HT1080 (cell line): ENCODE measurements around the gene PRKCE. TPM values are rescaled to one million over a fixed set of nuclear protein-coding genes. Genes with fewer than 3 reads are reported as not detected.

Experiments used
- DNase-seq: peaks from one replicate; pipeline ENCODE4 v3.0.0-alpha.2; 2015; ENCODE audit warnings: low read depth
- total RNA-seq: library from RNA; depleted of rRNA; stranded (reverse); fragments of >200 nt; shearing (Covaris generic); gene quantifications from 2 replicates; pipeline ENCODE4 v1.2.3, GENCODE V29; 2014

Gene PRKCE
- total RNA-seq, 1 experiment from 2014 or later = 31.7 TPM

GRCh38 chr2:46134531-46135227, 483.2 kb downstream of the PRKCE start:
- no peak for DNase-seq

DNA sequence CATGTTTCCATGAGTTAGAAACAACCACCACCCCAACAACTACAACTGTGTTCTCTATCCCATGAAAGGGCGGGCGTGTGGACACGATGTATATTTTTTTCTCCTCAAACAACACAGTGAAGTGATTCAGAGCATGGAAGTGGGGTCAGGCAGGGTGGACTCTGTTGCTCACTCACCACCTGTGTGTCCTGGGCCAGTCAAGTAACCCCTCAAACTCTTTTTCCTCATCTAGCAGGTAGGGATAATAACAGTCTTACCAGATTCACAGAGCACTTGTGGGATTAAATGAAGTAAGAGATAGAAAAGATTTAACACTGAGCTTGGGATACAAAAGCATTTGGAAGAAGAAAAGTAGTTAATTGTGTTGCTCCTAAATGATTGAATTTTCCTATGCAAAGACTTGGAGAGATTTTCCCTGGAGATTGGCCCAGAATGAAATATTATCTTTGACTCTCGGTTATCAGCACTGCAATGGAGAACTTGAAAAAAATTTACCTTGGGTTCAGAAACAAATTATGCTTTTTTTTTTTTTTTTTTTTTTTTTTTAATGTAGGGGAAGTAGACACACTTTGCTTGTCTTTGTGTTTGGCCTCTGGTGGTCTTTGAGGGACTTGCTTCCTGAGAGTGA, 483.9 kb downstream of the PRKCE start:
- no peak for DNase-seq

DNA sequence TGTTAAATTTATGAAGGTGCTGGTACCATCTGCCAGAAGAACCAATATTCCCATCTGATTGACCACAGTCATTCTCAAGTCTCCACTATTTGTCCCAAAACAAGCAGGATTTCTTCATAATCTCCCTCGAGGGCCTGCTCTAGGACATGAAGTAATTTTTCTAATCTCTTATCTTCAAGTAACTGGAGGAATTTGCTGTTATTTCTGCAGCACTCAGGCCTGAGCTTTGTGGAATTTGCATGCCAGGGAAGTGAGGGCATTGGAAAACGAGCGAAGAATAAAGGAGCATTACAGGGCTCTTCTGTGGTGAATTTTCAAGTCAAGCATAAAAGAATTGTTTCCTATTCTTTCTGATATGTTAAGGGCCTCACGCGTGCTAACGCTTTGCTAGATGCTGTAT, 484.5 kb downstream of the PRKCE start:
- DNase-seq = no peak

- DNase-seq = no peak
Observed at GRCh38 chr2:46136481-46136880, 485.0 kb downstream of the PRKCE start.

GRCh38 chr2:46136953-46137352, 485.5 kb downstream of the PRKCE start:
- DNase-seq = no peak

DNA sequence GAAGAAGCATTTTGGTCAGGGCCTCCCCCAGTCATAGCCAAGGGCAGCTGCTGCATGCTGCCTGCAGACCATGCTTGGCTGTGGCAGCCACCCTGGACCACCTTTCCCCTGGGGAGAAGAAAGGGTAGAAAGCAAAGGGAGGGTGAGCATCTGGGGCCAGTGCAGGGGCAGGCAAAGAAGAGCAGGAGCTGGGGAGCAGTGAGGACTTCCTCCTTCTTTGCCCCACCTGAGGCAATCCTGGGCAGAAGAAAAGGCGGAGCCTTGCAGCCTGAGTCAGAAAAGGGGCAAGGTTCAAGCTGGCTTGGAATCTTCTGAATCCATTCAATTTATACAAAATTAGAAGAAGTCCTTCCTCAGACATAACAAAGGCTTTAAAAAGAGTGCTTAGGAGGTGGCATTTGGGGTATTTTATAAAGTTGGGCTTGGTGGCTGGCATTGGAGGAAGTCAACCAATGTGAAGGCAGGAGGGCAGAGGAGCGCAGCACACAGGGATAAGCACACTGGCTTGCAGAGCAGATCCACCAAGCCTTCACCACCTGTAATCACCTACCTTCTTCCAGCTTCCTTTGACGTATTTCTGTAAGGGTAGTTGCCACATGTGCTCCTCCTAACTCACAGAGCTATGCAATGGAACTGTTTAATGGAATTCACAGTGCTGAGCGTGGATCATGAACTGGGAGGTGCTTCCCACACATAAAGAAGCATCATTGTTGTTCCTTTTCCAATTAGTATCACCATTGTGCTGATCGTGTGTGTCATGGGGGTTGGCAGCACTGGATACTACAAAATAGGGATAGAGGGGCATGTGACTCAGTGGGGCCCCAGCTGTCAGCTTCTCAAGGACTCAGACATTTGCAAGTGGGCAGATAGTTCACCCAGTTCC, 491.3 kb downstream of the PRKCE start:
- DNase-seq = no peak

DNA sequence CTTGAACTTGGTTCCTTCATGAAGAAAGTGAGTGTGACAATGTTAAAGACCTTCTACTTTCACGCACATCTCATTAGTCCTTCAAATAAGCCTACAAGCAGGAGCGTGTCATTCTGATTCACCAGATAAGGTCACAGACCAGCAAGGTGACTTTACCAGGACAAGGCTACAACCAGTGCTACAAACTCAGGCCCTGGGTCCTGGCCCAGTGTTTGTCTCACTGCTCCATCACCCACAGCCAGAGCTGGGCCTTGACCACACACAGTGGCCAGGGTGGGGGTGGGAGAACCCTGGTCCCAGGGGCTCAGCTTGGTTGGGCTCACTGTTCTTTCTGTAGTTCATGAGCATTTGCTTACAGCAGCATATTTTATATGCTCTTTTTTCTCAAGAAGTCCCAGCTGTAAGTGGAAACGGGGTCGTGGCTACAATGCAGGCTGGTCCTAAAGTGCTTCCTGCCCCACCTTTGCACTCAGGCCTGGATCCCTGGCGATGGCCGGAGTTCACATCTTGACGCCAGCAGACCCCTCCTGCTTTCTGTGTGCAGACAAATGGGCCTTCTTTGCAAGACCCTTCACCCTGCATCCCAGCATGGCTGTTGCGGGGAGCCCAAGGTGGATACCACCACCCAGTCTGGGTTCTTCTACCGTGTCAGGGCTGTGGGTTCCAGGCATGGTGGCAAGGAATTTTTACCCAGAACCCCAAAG, 492.1 kb downstream of the PRKCE start:
- no peak for DNase-seq

- DNase-seq = no peak
Observed at GRCh38 chr2:46144133-46144800, 492.8 kb downstream of the PRKCE start.

DNA sequence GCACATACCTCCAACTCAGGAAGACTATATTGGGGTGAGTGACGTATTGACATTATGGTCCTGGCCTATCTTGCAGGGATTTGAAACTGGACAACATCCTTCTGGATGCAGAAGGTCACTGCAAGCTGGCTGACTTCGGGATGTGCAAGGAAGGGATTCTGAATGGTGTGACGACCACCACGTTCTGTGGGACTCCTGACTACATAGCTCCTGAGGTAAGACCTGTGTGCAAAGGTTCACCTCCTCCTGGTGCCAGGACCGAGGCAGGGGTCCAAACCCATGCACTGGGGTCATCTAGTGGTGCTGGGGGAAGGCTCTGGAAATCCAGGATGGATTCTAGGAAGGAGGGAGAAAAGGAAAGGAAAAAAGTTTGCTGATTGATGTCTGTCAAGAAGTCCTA, 493.5 kb downstream of the PRKCE start:
- no peak for DNase-seq

DNA sequence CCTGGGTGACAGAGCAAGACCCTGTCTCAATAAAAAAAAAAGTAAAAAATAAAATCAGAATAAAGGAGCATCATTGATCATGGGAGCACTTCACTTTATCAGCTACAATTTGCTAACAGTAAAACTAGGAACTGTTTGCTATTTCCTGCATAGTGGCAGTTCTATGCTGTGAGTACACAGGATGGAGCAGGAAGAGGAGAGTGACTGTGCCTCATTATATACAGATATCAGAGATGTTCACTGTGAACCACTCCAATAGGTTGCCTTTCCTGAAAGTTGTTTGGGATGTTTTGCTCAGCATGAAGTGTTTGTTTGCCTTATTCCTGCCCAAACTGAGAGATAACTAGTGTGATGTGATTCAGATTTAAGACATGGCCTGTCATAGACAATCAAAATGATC, 494.4 kb downstream of the PRKCE start:
- DNase-seq = no peak

DNA sequence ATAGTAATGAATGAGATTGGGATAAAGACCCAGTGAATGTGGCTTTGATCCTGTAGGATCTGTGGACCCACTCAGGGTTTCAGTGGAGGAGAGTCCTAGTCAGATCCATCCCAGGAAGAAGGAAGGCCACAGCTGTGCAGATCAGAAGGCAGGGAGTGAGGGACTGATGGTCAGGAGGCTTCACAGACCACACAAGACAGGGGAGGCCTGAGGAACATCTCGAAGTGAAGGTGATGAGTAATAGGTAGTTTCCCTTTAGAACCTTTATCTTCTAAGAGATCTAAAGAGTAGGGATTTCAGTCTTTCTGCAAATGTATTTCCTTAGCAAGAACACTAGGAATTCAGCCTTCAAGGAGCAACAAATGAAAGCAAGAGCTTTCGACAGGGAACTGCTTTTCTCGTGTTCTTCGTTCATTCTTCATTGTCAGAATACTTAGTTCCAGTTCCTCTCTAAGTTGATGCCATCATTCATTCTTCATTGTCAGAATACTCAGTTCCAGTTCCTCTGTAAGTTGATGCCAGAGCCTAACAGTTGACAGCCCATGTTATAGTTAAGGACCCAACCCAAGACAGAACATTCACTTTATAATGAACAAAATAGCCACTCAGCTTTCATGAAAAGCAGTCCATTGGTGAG, 495.5 kb downstream of the PRKCE start:
- no peak for DNase-seq

DNA sequence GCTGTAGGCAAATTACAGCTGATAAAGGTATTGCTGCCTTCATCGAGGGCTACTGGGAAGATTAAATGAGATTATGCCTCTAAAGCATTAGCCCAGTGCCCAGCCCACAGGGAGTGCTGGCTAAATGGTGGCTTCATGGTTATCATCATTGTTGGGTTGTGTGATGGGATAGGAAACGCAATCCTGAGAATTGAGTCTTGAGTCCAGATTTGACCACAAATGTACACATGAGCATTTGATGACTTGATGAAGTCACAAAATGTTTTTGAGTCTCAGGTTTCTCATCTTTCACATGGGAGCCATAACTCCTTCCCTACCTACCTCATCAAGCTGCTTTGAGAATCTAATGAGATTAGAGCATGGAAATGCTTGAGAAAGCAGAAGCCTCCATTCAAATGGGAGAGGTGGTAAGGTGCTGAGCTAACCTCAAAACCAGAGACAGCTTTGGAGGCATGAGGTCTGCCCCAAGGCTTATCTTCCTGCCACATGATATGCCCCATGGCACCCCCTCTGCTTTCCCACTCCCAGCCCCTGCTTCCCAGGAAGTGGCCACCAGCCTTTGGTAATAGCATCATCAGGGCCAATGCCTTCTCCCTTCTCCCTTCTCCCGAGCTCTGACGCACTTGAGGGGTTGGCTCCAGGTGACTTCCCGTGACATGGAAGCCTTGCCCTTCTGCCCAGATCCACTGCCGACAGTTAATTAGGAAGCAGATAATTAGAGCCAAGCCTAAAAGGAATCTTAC, 496.3 kb downstream of the PRKCE start:
- DNase-seq = no peak

- DNase-seq = no peak
Observed at GRCh38 chr2:46148369-46148736, 496.9 kb downstream of the PRKCE start.

- DNase-seq = no peak
Observed at GRCh38 chr2:46150445-46150955, 499.0 kb downstream of the PRKCE start.

DNA sequence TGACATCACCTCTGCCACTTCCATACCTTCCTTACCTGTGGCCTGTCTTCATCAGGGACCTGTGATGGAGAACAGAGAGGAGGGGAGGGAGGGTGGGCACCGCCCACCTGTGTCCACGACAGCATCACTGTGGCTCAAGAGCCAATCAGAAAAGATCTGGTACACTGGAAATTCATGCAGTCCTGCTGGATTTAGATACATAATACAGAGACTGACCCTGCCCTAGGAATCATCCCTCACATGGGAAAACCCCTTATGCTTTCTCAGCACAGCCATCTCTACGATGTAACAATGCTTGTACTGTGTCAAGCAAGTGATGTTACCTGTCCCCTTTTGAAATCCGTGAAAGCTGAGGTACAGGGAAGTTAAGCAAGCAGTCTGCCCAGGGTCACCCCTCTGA, 500.1 kb downstream of the PRKCE start:
- DNase-seq = no peak

GRCh38 chr2:46153996-46154753, 502.7 kb downstream of the PRKCE start:
- no peak for DNase-seq

- DNase-seq = no peak
Observed at GRCh38 chr2:46157072-46157965, 505.8 kb downstream of the PRKCE start.

GRCh38 chr2:46157966-46158310, 506.5 kb downstream of the PRKCE start:
- no peak for DNase-seq
